ENCODE measurements around the gene SCAF1. TPM values are rescaled to one million over a fixed set of nuclear protein-coding genes. Genes with fewer than 3 reads are reported as not detected.
A peak's percentile ranks its signal among the peaks of the same experiment; 100 is the strongest.

SCAF1 gene
- total and polyA plus RNA-seq, 9 of the 15 experiments (the other 6 are each of a cell fraction or from before 2014, with no cell fraction given): 0.20 to 79.0 (median 4.9) TPM

DNA sequence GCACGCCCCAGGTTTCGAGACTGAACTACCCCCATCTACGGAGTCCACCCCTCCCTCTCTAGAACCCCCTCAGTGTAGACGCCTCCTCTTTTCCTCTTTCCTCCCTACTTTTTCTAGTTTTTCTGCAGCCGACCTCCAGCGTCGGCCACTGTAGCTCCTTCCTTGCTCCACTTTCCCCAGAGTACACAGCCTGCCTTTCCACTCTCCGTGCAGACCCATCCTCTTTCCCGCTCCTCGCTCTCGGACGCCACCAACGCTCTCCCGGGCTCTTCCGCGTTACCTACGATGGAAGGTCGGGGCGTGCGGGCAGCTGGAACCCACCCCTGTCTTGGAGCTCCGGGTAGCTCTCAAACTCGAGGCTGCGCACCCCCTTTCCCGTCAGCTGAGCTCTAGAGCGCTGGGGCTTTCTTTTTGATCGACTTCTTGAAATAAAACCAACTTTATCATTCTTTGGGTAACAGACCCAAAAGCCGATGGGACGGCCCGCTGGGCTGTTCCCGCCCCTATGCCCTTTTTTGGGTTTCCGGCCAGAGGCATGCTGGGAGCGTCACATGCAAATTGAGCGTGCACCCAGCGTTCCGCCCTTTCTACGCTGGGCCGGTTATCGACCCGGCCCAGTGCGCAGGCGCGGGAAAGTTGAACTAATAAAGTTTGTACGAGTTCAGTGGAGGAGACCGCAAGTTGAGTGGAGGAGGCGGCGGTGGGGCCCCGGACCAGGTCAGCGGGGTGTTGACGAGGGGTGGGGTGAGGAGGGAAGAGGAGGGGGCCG lies 23.5 kb downstream of the SCAF1 start, which contains the start of the genes BCL2L12 and IRF3 (continued):
- TF ChIP-seq TBL1XR1 (IDR thresholded peaks at IDR 0.05; ENCODE audit: low read length in 2 of 2): 0 out of 4 replicates have a peak, but pooled peaks of 1 of the 2 experiments have one; percentile 5
- TF ChIP-seq ZSCAN29 (IDR thresholded peaks at IDR 0.05): peak; percentile 95
- TF ChIP-seq, protein P1, sequence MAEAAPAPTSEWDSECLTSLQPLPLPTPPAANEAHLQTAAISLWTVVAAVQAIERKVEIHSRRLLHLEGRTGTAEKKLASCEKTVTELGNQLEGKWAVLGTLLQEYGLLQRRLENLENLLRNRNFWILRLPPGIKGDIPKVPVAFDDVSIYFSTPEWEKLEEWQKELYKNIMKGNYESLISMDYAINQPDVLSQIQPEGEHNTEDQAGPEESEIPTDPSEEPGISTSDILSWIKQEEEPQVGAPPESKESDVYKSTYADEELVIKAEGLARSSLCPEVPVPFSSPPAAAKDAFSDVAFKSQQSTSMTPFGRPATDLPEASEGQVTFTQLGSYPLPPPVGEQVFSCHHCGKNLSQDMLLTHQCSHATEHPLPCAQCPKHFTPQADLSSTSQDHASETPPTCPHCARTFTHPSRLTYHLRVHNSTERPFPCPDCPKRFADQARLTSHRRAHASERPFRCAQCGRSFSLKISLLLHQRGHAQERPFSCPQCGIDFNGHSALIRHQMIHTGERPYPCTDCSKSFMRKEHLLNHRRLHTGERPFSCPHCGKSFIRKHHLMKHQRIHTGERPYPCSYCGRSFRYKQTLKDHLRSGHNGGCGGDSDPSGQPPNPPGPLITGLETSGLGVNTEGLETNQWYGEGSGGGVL (CRISPR knock-in tag; IDR thresholded peaks at IDR 0.05): no peak
- TF ChIP-seq ZBTB11 (CRISPR knock-in tag; IDR thresholded peaks at IDR 0.05): 0 out of 6 replicates have a peak, but pooled peaks of 1 of the 3 experiments have one; percentile 14
- TF ChIP-seq, protein P2, sequence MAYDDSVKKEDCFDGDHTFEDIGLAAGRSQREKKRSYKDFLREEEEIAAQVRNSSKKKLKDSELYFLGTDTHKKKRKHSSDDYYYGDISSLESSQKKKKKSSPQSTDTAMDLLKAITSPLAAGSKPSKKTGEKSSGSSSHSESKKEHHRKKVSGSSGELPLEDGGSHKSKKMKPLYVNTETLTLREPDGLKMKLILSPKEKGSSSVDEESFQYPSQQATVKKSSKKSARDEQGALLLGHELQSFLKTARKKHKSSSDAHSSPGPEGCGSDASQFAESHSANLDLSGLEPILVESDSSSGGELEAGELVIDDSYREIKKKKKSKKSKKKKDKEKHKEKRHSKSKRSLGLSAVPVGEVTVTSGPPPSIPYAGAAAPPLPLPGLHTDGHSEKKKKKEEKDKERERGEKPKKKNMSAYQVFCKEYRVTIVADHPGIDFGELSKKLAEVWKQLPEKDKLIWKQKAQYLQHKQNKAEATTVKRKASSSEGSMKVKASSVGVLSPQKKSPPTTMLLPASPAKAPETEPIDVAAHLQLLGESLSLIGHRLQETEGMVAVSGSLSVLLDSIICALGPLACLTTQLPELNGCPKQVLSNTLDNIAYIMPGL (CRISPR knock-in tag; IDR thresholded peaks at IDR 0.05): no peak
- TF ChIP-seq ZNF133 (CRISPR knock-in tag; IDR thresholded peaks at IDR 0.05): no peak

All from K562 (cell line).